GM12865 (cell line): ENCODE results near the gene KCTD4.

Experiments used
- DNase-seq: peaks from one replicate; pipeline ENCODE4 v3.0.0; 2010; ENCODE audit warnings: low read depth
- H3K4me3 ChIP-seq: 2 replicates; pipeline ENCODE4 v1.5.1; 2011; ENCODE audit warnings: mild to moderate bottlenecking, low read depth, low read length, control low read depth
- TF ChIP-seq, protein P1 (sequence below): IDR thresholded peaks from 2 replicates; pipeline ENCODE4 v1.5.1; 2011; ENCODE audit warnings: low read length, control low read depth, low read depth, inconsistent platforms; ENCODE audit not compliant: insufficient read depth; ENCODE audit errors: missing control alignments

The KCTD4 gene

GRCh38 chr13:45238945-45239795 is 38.3 kb upstream of the KCTD4 start:
- no peak overlapping the region for H3K4me3 ChIP-seq
- no peak for DNase-seq
- TF ChIP-seq, protein P1, sequence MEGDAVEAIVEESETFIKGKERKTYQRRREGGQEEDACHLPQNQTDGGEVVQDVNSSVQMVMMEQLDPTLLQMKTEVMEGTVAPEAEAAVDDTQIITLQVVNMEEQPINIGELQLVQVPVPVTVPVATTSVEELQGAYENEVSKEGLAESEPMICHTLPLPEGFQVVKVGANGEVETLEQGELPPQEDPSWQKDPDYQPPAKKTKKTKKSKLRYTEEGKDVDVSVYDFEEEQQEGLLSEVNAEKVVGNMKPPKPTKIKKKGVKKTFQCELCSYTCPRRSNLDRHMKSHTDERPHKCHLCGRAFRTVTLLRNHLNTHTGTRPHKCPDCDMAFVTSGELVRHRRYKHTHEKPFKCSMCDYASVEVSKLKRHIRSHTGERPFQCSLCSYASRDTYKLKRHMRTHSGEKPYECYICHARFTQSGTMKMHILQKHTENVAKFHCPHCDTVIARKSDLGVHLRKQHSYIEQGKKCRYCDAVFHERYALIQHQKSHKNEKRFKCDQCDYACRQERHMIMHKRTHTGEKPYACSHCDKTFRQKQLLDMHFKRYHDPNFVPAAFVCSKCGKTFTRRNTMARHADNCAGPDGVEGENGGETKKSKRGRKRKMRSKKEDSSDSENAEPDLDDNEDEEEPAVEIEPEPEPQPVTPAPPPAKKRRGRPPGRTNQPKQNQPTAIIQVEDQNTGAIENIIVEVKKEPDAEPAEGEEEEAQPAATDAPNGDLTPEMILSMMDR = no peak

- DNase-seq = no peak
- no peak overlapping the region for H3K4me3 ChIP-seq
- TF ChIP-seq, protein P1 = no peak
Measured at GRCh38 chr13:45232591-45232990, 31.7 kb upstream of the KCTD4 start.

DNA sequence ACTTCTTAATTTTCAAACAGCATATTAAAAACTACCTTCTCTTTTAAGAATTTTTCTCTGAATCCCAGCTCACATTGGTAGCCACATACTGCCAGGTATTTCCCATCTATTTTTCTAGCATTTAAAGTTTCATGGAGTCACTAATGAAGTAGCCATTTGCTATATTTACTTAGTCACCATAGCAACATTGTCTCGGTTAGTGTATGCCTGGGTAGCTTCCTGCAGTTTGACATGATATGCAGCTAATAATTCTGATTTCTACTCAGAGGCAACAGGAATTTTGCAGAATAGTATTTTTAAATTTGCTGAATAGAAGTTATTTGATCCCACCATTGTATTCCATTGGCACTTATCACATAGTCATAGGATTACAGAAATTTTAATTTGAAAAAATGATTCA is 30.9 kb upstream of the KCTD4 start:
- TF ChIP-seq, protein P1 = no peak
- no peak overlapping the region for H3K4me3 ChIP-seq
- DNase-seq = peak; percentile 11

GRCh38 chr13:45231305-45231704 is 30.5 kb upstream of the KCTD4 start:
- H3K4me3 ChIP-seq = no peak overlapping the region
- TF ChIP-seq, protein P1 = no peak
- DNase-seq = no peak

DNA sequence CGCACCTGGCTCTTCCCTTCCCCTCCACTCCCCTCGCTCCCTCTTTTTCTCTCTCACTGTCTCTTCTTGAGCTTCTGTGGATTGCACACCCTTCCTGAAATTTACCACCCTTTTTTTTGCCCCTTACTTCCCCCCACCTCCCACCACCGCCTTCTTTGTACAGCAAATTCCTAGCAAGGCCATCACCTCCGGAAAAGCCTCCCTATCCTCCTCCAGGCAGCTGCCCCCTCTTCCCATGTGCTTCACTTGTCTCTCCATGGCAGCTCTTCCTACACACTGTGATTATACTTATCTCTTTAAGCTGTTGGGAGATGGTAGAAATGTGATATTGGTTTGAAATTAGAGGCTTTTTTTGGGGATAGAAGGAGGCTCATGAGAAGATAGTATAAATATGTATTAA is 28.3 kb upstream of the KCTD4 start:
- TF ChIP-seq, protein P1 = no peak
- DNase-seq = no peak
- no peak overlapping the region for H3K4me3 ChIP-seq

GRCh38 chr13:45228002-45228401 is 27.2 kb upstream of the KCTD4 start:
- no peak for DNase-seq
- TF ChIP-seq, protein P1 = no peak
- H3K4me3 ChIP-seq = no peak overlapping the region

GRCh38 chr13:45226024-45226423 is 25.2 kb upstream of the KCTD4 start:
- TF ChIP-seq, protein P1 = no peak
- H3K4me3 ChIP-seq = no peak overlapping the region
- no peak for DNase-seq
